ENCODE results near the gene ZFAND5.

GRCh38 chr9:72371151-72371550, 6.1 kb upstream of the ZFAND5 start:
- no peak for TF ChIP-seq POLR2A (IDR thresholded peaks at IDR 0.05; ENCODE audit: low read length)
- TF ChIP-seq GATA1 (IDR thresholded peaks at IDR 0.05; ENCODE audit: low read depth, low read length), result no peak
